Tibial nerve (tissue), 4 donors: ENCODE measurements around the gene RBM33.

Experiments
- CTCF ChIP-seq, 5 experiments: fragments of 200-600 bp in 3 of 5; fragments of 450-650 bp in 2 of 5; sonication (generic) in 3 of 5; IDR thresholded peaks; one replicate each; pipeline ENCODE4 v1.5.1; 2016 to 2019; ENCODE audit warnings: antibody characterized with exemption in 5 of 5, mild to moderate bottlenecking in 3 of 5, moderate library complexity in 2 of 5
- EP300 ChIP-seq, 2 donors: sonication (generic); formaldehyde crosslinking; IDR thresholded peaks; one replicate each; pipeline ENCODE4 v1.6.1; 2017; ENCODE audit warnings: antibody characterized with exemption in 2 of 2, mild to moderate bottlenecking in 1 of 2
- POLR2A ChIP-seq, 2 donors: fragments of 450-650 bp; IDR thresholded peaks; one replicate each; pipeline ENCODE4 v1.6.1; 2017; ENCODE audit warnings: antibody characterized with exemption in 2 of 2, mild to moderate bottlenecking in 2 of 2, moderate library complexity in 2 of 2

GRCh38 chr7:155759740-155760430 lies 115.4 kb downstream of the RBM33 start:
- TF ChIP-seq CTCF (IDR thresholded peaks at IDR 0.05) = no peak
- TF ChIP-seq POLR2A (IDR thresholded peaks at IDR 0.05) = no peak
- TF ChIP-seq EP300 (IDR thresholded peaks at IDR 0.05) = no peak
